Mucosa of stomach (tissue), 1 donor: Measurements from ENCODE around the gene ARRB2.

Source experiments
- H3K27me3 ChIP-seq: one replicate; pipeline ENCODE4 v1.7.0; 2013; ENCODE audit warnings: mild to moderate bottlenecking, low read length; ENCODE audit not compliant: control insufficient read depth, insufficient read depth
- H3K36me3 ChIP-seq: one replicate; pipeline ENCODE4 v1.7.0; 2013; ENCODE audit warnings: low read length; ENCODE audit not compliant: control insufficient read depth, insufficient read depth
- H3K4me1 ChIP-seq: one replicate; pipeline ENCODE4 v1.7.0; 2013; ENCODE audit warnings: mild to moderate bottlenecking, low read length; ENCODE audit not compliant: control insufficient read depth, insufficient read depth
- H3K4me3 ChIP-seq: one replicate; pipeline ENCODE4 v1.7.0; 2013; ENCODE audit warnings: low read length
- H3K9ac ChIP-seq: one replicate; pipeline ENCODE4 v1.7.0; 2013; ENCODE audit warnings: mild to moderate bottlenecking, low read length, moderate library complexity
- H3K9me3 ChIP-seq: one replicate; pipeline ENCODE4 v1.7.0; 2013; ENCODE audit warnings: mild to moderate bottlenecking, low read length, moderate library complexity; ENCODE audit not compliant: control insufficient read depth
- donor health status: Pancreatic carcinoma.

Gene ARRB2

DNA sequence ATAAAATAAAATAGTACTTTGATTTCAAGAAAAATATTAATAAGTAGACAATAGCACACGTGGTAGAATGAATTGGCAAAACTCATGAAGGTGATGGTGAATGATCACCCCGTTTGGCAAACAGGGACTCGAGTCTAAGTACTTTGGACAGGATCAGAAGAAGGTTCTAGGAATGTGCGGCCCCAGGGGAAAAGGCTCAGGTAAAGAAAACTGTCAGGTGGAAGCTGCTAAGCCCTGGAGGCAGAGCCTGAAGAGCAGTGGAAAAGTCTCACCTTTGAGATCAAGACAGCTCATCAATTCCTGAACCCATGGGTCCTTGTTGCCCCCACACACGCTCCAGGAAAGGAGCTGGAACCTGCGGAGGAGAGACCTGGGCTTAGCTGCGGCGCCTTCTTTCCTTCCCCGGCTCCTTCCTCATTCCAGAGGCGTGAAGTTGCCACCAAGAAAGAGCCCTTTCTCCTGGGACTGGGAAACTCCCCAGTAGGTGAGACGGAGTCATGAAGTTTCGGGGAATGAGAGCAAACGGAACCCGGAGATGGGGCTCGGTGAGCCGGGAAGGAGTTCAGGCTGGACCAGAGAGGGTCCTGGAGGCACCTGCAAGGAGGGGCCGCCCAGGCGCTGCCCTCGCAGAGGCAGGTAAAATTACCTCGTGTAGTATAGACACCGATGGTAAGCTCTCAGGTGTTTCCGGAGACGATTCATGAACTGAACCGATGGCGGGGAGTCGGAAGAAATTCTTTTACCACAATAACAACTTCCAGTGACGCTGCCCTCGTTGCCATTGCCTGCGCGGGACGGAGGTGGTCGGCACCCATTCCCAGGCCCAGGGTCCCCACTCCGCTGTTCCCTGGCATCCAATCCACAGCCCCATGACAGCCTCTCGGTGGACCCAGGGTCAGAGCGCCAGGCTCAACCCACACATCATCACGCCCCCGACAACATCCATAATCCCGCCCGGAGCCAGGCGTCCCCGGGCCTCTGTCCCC is 28.0 kb downstream of the ARRB2 start:
- Histone ChIP-seq H3K9ac (peak overlapping the region; percentile 92), H3K36me3 (peaks cover 7% of the 10 kb centered on the region), H3K27me3 (peaks cover 1% of the 10 kb centered on the region), H3K4me3 (peak overlapping the region; percentile 57), H3K4me1 (peaks cover 9% of the 10 kb centered on the region), H3K9me3 (no peaks in the 10 kb centered on the region)

- peak within 1 kb of the TSS; percentile 57 for H3K4me3 ChIP-seq
- H3K36me3 ChIP-seq: peaks cover 6% of the 10 kb centered on the region
- H3K27me3 ChIP-seq: peaks cover 8% of the 10 kb centered on the region
- H3K4me1 ChIP-seq: peaks cover 9% of the 10 kb centered on the region
- H3K9ac ChIP-seq: peak within 1 kb of the TSS; percentile 92
- H3K9me3 ChIP-seq: no peaks in the 10 kb centered on the region
Observed at GRCh38 chr17:4739122-4740024, 28.9 kb downstream of the ARRB2 start, which contains the start of the genes CXCL16 and ZMYND15. TSS of gene CXCL16 (minus strand) at chr17:4739928. CDS start at chr17:4739339, 589 bp downstream. TSS of gene ZMYND15 (plus strand) at chr17:4739833. CDS start at chr17:4740549, 716 bp downstream.

DNA sequence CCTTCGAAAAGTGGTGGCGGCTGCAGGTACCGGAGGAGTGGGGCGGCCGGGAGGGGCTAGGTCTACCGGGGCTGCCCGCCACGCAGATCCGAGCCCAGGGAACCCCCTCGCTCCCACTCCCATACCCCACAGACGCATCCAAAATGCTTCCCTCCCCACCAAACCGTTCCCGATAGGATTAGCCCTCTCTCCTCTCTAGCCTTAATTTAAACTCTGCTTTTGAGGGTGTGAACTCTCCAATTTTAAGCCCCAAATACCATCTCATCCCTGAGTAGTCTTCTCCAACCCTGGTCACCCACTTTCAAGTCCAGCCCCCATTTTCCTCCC is 29.6 kb downstream of the ARRB2 start:
- Histone ChIP-seq H3K4me1 (peaks cover 10% of the 10 kb centered on the region), H3K9me3 (no peaks in the 10 kb centered on the region), H3K9ac (peak overlapping the region; percentile 92), H3K27me3 (peaks cover 12% of the 10 kb centered on the region), H3K4me3 (peak overlapping the region; percentile 57), H3K36me3 (no peaks in the 10 kb centered on the region)

DNA sequence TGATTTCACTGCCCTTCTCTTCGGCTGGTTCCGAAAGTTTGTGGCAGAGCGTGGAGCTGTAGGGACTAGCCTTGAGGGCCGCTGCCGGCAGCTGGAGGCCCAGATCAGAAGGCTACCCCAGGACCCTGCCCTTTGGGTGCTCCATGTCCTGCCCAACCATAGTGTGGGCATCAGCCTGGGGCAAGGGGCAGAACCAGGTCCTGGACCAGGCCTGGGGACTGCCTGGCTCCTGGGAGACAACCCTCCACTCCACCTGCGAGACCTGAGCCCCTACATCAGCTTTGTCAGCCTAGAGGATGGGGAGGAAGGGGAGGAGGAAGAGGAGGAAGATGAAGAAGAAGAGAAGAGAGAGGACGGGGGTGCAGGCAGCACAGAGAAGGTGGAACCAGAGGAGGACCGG is 30.2 kb downstream of the ARRB2 start:
- H3K4me1 ChIP-seq: peaks cover 14% of the 10 kb centered on the region
- peaks cover 16% of the 10 kb centered on the region for H3K27me3 ChIP-seq
- H3K36me3 ChIP-seq: no peaks in the 10 kb centered on the region
- peak overlapping the region; percentile 92 for H3K9ac ChIP-seq
- no peak overlapping the region for H3K4me3 ChIP-seq
- no peaks in the 10 kb centered on the region for H3K9me3 ChIP-seq

DNA sequence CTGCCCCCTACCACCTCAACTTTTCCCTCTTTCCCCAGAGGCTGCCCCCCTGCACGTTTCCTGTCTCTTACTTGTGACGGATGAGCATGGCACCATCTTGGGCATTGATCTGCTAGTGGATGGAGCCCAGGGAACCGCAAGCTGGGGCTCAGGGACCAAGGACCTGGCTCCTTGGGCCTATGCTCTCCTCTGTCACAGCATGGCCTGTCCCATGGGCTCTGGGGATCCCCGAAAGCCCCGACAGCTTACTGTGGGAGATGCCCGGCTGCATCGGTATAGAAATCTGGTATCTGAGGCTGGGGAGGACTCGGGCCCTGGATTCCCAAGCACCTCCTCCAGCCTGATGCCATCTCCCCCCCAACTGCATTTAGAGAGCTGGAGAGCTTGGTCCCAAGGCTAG is 31.1 kb downstream of the ARRB2 start:
- no peak overlapping the region for H3K9ac ChIP-seq
- no peak overlapping the region for H3K4me3 ChIP-seq
- H3K9me3 ChIP-seq: no peaks in the 10 kb centered on the region
- H3K27me3 ChIP-seq: peaks cover 16% of the 10 kb centered on the region
- H3K4me1 ChIP-seq: peaks cover 14% of the 10 kb centered on the region
- H3K36me3 ChIP-seq: no peaks in the 10 kb centered on the region

DNA sequence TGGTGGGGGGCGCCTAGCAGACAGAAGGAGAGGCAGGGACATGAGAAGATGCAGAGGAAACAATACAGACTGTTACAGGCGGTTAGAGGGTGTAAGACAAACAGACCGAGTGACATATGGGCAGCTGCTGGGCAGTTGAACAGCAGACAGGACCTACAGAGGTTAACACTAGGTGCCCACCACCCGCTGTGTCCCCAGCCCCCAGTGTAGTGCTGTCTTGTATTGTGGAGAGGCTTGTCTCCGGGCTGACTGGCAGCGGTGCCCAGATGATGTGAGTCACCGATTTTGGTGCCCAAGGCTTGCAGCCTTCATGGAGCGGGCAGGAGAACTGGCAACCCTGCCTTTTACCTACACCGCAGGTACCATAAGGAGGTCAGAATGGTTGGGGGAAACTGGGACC is 31.7 kb downstream of the ARRB2 start:
- Histone ChIP-seq H3K4me1 (peaks cover 14% of the 10 kb centered on the region), H3K9me3 (no peaks in the 10 kb centered on the region), H3K27me3 (peaks cover 16% of the 10 kb centered on the region), H3K4me3 (no peak overlapping the region), H3K9ac (no peak overlapping the region), H3K36me3 (no peaks in the 10 kb centered on the region)

GRCh38 chr17:4742629-4743028 is 32.2 kb downstream of the ARRB2 start:
- H3K4me3 ChIP-seq: no peak overlapping the region
- peaks cover 14% of the 10 kb centered on the region for H3K4me1 ChIP-seq
- H3K9ac ChIP-seq: no peak overlapping the region
- H3K27me3 ChIP-seq: peaks cover 16% of the 10 kb centered on the region
- no peaks in the 10 kb centered on the region for H3K36me3 ChIP-seq
- H3K9me3 ChIP-seq: no peaks in the 10 kb centered on the region

DNA sequence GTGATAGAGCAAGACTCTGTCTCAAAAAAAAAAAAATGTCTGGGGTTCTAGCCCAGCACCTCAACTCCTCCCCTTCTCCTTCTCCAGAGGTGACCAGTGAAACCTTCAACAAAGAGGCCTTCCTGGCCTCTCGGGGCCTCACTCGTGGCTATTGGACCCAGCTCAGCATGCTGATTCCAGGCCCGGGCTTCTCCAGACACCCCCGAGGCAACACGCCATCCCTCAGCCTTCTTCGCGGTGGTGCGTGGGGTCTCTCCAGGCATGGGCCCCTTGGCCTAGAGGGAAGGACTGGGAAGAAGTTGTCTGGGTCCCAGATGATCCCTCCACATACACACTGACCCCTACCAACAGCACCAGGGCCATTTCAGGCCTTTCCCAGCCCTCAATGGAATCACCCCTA is 32.8 kb downstream of the ARRB2 start:
- Histone ChIP-seq H3K36me3 (no peaks in the 10 kb centered on the region), H3K9ac (no peak overlapping the region), H3K4me1 (peaks cover 14% of the 10 kb centered on the region), H3K27me3 (peaks cover 16% of the 10 kb centered on the region), H3K9me3 (no peaks in the 10 kb centered on the region), H3K4me3 (no peak overlapping the region)

DNA sequence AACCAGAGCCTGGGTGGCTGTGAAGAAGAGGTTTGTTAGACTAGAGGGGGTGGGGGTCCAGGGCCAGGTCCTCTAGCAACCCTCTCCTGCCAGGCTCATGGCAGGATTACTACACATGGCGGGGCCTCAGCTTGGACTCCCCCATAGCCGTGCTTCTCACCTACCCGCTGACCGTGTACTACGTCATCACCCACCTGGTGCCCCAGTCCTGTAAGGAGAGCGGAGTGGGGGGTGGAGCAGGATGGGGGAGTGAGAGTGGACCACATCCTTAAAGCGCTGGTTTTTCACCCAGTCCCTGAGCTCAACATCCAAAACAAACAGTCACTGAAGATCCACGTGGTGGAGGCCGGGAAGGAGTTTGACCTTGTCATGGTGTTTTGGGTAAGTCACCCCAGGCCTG is 33.5 kb downstream of the ARRB2 start:
- Histone ChIP-seq H3K36me3 (no peaks in the 10 kb centered on the region), H3K4me3 (no peak overlapping the region), H3K9me3 (no peaks in the 10 kb centered on the region), H3K9ac (no peak overlapping the region), H3K27me3 (peaks cover 21% of the 10 kb centered on the region), H3K4me1 (peaks cover 7% of the 10 kb centered on the region)

DNA sequence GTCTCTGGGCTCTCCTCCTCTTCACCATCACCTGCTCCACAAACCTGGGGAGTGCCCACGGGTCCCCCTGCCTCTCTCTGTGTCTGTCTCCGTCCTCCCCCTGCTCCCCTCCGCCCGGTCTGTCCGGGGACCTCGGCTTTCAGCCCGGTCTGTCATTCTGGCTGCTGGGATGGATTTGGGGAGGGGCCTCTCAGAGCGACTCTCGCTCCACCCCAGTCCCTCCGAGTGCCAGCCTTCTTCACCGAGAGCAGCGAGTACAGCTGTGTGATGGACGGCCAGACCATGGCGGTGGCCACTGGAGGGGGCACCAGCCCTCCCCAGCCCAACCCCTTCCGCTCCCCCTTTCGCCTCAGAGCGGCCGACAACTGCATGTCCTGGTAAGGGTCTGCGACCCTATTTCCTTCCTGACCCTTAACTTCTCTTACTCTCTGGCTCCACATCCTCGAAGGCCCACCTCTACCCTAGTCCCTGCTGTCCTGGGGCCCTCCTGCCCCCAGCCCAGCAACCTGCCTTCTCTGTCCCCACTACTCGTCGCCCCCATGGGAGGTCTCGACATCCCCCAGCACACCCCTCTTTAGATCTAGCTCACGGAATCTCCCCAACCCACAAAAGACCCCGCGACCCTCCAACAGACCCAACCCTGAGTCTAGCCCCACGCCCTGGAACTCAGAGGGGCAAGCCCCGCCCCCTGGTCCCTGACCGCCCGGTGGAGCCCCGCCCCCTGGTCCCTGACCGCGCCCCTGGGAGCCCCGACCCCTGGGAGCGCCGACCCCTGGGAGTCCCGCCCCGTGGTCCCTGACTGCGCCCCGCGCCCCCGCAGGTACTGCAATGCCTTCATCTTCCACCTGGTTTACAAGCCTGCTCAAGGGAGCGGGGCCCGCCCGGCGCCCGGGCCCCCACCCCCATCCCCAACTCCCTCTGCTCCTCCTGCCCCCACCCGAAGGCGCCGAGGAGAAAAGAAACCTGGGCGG is 34.9 kb downstream of the ARRB2 start:
- no peaks in the 10 kb centered on the region for H3K9me3 ChIP-seq
- H3K4me3 ChIP-seq: no peak overlapping the region
- H3K9ac ChIP-seq: no peak overlapping the region
- H3K4me1 ChIP-seq: peaks cover 5% of the 10 kb centered on the region
- no peaks in the 10 kb centered on the region for H3K36me3 ChIP-seq
- H3K27me3 ChIP-seq: peaks cover 23% of the 10 kb centered on the region

GRCh38 chr17:4747847-4748246 is 37.4 kb downstream of the ARRB2 start:
- no peak overlapping the region for H3K9ac ChIP-seq
- H3K4me3 ChIP-seq: no peak overlapping the region
- H3K4me1 ChIP-seq: peaks cover 5% of the 10 kb centered on the region
- peaks cover 23% of the 10 kb centered on the region for H3K27me3 ChIP-seq
- H3K36me3 ChIP-seq: no peaks in the 10 kb centered on the region
- no peaks in the 10 kb centered on the region for H3K9me3 ChIP-seq
